GM21390 (cell line): ENCODE data around the gene PERM1.
"Not testable (repeated sequence)": the region's sequence is repeated elsewhere in the genome, so short reads cannot be mapped to it uniquely, and the experiment has no call there.

ENCODE experiments used
- ATAC-seq: cut with Tn5 transposase; IDR thresholded peaks from one replicate; pipeline ENCODE4 v1.9.1; 2021; ENCODE audit not compliant: unreplicated experiment

The PERM1 gene

DNA sequence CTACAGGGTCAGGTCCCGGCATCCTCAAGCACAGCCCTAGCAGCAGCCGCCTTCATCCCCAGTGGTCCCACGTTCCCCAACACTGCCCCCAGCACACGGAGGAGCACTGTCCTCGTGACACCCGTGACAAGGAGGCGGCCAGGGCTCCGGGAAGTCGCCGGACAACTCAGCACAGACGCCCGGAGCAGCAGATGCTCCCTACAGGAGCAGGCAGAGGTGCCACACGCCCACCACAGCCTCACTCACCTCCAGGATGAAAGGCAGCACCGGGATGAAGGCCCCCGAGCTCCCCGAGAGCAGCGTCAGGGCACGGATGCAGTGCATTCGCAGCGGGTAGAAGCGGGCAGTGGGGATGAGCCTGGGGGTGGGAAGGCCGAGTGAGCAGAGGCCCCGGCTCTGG is 31.0 kb downstream of the PERM1 start:
- no peak for ATAC-seq

GRCh38 chr1:950268-950667 is 31.6 kb downstream of the PERM1 start:
- ATAC-seq = no peak

- ATAC-seq = no peak
These were observed 33.9 kb downstream of the PERM1 start for GRCh38 chr1:947958-948357.

DNA sequence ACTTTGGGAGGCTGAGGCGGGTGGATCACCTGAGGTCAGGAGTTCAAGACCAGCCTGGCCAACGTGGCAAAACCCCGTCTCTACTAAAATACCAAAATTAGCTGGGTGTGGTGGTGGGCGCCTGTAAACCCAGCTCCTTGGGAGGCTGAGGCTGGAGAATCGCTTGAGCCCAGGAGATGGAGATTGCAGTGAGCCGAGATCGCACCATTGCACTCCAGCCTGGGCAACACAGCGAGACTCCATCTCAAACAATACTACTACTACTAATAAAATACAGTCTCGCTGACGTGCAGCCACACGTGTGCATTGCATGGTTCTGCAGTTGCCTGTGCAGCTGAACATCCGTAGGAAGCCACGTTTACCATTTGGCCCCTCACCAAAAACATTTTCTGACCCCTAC is 35.1 kb downstream of the PERM1 start:
- ATAC-seq = not testable (repeated sequence)

GRCh38 chr1:945688-946556 is 36.0 kb downstream of the PERM1 start:
- no peak for ATAC-seq

DNA sequence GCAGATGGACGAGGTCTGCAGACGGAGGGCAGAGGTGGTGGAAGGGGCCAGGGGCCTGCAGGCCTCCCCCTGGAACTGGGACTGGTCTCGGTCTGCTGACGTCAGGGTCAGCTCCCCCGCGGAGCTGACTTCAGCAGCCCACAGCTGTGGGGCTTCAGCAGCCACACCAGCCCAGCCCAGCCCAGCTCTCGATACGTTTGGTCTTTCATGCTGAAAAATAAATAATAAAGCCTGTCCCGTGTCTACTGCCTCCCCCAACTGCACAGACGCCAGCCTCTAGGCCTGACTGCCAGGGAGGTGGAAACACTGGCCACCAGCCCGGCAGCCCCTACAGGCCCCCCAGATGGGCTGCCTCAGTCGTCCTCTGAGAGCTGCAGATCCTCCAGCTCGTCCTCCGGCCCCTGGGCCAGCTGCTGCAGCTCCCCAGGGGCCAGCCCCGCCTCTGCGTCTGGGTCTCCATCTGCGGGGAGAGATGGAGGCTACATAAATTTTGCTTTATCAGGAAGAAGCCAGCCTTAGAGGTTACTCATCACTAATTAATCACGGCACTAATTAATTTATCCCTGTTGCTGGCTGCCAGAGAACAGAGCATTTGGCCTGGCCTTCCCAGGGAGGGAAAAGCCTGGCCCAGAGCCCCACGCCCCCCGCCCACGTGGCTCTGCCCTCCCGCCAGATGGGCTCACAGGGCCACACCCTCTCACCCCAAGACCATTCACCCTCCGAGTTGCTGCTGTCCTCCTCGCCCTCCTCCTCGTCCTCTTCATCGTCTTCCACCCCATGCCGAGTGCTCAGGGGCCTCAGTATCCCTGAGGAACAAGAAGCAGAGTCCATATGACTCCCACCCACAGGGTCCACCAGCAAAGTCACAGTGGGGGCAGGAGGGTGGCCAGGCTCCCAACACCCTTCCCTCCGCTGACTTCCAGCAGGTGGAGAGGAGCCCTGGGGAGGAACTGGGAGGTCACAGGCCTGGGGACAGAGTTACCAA is 37.3 kb downstream of the PERM1 start:
- no peak for ATAC-seq

- no peak for ATAC-seq
These were observed 38.1 kb downstream of the PERM1 start for GRCh38 chr1:943545-944340.

DNA sequence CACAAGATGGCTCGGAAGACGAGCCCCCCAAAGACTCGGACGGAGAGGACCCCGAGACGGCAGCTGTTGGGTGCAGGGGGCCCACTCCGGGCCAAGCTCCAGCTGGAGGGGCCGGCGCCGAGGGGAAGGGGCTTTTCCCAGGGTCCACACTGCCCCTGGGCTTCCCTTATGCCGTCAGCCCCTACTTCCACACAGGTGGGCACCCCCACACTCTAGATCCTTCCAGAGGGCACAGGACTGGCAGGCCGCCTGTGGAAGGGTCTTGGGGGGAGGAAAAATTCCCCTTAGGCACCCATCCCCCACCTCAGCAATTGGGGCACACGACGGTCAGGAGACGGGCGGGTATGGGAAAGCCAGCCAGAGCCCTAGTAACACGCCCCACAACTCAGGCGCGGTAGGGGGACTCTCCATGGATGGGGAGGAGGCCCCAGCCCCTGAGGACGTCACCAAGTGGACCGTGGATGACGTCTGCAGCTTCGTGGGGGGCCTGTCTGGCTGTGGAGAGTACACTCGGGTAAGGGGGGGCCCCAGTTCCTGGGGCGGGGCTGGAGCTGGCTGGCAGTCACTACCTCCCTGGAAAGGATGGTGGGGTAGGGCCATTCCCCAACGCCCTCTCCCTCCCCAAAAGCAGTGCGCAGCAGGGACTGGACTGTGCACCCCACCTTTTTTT is 38.9 kb downstream of the PERM1 start:
- no peak for ATAC-seq

DNA sequence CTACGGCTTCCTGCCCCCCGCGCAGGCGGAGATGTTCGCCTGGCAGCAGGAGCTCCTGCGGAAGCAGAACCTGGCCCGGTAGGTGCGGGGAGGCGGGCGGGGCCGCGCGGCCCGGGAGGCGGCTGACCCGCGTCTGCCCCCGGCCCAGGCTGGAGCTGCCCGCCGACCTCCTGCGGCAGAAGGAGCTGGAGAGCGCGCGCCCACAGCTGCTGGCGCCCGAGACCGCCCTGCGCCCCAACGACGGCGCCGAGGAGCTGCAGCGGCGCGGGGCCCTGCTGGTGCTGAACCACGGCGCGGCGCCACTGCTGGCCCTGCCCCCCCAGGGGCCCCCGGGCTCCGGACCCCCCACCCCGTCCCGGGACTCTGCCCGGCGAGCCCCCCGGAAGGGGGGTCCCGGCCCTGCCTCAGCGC is 39.5 kb downstream of the PERM1 start:
- ATAC-seq = no peak

GRCh38 chr1:941588-942383 is 40.1 kb downstream of the PERM1 start:
- ATAC-seq = no peak

DNA sequence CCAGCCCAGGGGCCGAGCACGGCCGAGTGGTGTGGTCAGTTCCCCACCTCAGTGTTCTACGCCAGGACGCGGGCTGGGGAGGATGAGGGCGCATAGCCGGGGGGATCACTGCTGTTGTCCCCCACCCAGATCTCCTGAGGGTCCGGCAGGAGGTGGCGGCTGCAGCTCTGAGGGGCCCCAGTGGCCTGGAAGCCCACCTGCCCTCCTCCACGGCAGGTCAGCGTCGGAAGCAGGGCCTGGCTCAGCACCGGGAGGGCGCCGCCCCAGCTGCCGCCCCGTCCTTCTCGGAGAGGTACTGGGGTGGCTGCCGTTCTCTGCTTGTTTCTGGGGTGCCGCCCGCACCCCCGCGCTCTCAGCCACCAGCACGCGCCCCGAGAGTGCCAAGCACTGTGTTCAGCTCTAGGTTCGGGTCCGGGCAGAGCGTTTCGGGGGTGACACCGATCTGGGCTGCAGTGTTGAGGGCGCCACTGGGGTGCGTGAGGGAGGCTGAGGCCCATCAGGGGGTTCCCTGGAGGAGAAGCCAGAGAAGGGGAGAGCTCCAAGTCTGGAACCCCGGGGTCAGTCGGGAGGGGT is 40.8 kb downstream of the PERM1 start:
- no peak for ATAC-seq

DNA sequence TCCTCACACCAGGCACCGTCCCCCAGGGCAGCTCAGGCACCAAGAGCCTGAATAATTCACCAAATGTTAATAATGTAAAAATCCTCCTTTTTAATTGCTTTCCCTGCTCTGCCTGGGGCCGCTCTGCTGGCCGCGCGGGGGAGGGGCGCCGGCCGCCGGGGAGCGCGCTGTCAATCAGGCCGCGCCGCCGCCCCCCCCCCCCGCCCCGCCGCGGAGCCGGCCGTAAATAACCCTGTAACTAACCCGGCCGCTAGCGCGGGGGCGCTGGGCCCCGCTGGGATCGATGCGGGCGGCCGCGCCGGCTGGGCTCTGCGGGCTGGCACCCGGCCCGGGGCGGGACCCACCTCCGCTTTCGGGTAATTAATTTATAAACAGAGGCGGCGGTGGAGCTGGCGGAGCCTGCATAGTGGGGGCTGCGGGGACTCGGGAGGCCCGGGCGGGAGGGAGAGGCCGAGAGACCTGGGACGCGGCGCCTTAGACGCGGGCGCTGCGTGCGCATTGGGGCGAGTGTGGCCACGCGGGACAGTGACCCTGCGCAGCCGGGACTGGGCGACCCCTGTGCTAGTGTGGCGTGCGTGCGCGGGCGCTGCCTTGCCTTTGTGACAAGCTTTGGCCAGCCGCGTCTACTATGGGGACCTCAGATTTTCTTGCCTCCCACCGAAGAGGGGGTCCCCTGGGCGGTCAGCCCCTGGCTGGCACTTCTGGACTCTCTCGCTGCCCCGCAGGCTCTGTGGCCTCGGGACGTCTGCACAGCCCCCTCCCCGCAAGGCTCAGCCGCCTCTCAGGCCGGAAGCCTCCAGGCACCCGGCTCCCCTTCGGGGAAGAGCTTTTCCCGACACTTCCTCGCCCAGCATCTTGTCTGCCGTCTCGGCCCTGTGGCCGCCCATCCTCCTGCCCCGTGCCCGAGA is 41.5 kb downstream of the PERM1 start:
- no peak for ATAC-seq

DNA sequence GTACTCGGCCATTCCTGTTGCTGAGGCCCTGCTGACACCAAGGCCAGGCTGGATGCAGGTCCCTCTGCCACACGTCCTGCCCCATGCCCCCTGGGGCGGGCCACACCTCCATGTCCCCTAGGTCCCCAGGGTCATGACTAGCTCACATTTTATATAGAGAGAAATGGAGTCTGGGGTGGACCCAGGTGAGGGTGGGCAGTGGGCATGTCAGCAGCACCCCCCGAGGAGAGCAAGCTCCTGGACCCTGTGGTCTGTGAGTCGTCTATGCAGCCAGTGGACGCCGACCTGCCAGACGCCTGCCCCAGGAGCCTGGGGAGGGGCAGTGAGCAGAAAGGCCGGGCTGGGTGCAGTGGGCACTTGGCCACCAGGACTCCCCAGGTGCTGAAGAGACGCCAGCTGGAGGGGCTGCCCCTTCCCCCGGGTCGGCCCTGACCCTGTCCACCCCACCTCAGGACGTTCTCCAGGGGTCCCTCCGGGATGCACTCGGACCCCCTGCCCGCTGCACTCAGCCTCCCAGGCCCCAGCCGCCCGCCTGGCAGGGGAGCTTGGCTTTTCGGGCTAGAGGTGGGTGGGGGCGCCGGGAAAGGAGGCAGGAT is 42.3 kb downstream of the PERM1 start:
- no peak for ATAC-seq

DNA sequence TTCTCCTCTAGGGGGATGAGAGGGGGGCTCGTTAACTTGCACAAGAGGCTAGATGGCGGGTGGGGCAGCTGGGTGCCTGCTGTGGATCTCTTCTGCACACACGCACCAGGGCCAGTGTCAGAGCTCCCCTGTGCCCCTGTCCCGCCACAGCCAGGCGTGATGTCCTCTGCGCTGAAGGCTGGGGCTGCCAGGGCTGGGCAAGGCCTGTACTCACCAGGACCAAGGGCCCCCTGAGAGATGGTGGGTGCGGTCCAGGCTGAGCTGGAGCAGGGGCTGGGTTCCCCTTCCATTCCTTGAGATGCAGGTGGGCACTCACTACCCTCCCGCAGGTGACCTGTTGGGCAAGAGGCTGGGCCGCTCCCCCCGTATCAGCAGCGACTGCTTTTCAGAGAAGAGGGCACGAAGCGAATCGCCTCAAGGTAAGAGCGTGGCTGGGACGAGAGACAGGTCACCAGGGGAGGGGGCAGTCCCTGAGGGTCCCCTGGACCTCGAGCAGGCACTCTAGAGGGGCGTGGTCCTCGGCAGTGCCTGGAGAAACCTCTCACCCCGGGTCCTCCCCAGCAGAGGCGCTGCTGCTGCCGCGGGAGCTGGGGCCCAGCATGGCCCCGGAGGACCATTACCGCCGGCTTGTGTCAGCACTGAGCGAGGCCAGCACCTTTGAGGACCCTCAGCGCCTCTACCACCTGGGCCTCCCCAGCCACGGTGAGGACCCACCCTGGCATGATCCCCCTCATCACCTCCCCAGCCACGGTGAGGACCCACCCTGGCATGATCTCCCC is 43.0 kb downstream of the PERM1 start:
- no peak for ATAC-seq

DNA sequence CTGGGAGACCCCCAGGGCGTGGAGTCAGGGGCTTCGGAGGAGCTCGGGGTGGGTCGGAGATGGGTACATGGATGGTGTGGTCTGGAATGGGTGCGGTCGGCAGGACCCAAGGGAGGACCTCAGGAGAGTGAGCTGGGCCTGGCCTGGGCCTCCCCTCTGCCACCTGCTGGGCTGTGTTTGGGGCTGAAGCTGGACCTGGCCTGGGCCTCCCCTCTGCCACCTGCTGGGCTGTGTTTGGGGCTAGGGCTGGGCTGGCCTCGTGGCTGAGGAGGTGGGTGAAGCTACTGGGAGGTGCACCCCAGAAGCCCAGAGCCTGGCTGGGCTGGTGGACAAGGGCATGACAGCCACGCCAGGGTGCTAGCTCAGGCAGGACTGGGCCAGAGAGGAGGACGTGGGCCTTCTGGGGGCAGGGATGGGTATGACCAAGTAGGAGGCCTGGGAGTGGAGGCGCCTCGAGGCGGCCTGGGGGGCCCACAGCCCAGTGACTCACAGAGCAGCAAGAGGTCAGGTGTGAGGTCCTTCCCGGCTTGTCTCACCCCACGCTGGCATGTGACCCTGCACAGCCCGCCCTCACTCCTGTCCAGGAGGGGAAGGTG is 43.7 kb downstream of the PERM1 start:
- no peak for ATAC-seq

DNA sequence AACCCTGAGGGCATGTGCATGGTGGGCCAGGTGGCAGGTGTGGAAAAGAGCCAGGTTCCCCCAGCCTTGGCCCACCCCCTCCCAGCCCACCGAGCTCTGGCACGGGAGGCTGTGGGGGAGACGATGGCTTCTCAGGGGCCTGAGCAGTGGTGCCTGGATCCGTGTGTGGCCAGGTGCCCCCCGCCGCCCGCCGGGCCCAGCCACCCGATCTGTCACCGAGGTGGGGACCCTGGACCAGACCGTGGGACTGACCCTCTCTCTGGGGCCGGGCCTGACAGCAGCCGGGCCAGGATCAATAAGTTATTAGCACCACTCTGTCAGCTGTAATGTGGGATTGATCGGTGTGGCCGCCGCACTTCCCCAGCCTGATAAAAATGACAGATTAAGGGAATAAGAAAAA is 44.4 kb downstream of the PERM1 start:
- ATAC-seq = no peak
